Prostate gland (tissue), 2 donors: ENCODE measurements around the gene CTDSP1.

Experiments
- CTCF ChIP-seq, 4 experiments: fragments of 200-600 bp in 2 of 4; fragments of 450-650 bp in 2 of 4; sonication (generic) in 2 of 4; IDR thresholded peaks; 1 replicate in 3 of 4; 2 replicates in 1 of 4; pipeline ENCODE4 v1.5.1; 2016 to 2019; ENCODE audit warnings: antibody characterized with exemption in 4 of 4, mild to moderate bottlenecking in 2 of 4, moderate library complexity in 2 of 4
- POLR2A ChIP-seq: fragments of 450-650 bp; IDR thresholded peaks from one replicate; pipeline ENCODE4 v1.6.1; 2016; ENCODE audit warnings: antibody characterized with exemption, mild to moderate bottlenecking
- POLR2AphosphoS5 ChIP-seq: sonication (generic); formaldehyde crosslinking; IDR thresholded peaks from one replicate; pipeline ENCODE4 v1.6.1; 2017; ENCODE audit warnings: antibody characterized with exemption

- TF ChIP-seq CTCF (IDR thresholded peaks at IDR 0.05): no peak
- no peak for TF ChIP-seq POLR2AphosphoS5
- TF ChIP-seq POLR2A: no peak
Measured at GRCh38 chr2:218368150-218368528, 31.5 kb upstream of the CTDSP1 start.
